Stimulated activated CD4-positive, alpha-beta T cell treated with anti-CD3 and anti-CD28 coated beads, TNF-alpha, amount 100 ng/mL, for 48 hours (primary cell): ENCODE data around the gene FITM1.
"Not testable (repeated sequence)": the region's sequence is repeated elsewhere in the genome, so short reads cannot be mapped to it uniquely, and the experiment has no call there.

Experiments used
- DNase-seq, 3 donors: peaks; one replicate each; pipeline ENCODE4 v3.0.0-alpha.2; 2020; ENCODE audit warnings: low read depth in 3 of 3

Gene FITM1

DNA sequence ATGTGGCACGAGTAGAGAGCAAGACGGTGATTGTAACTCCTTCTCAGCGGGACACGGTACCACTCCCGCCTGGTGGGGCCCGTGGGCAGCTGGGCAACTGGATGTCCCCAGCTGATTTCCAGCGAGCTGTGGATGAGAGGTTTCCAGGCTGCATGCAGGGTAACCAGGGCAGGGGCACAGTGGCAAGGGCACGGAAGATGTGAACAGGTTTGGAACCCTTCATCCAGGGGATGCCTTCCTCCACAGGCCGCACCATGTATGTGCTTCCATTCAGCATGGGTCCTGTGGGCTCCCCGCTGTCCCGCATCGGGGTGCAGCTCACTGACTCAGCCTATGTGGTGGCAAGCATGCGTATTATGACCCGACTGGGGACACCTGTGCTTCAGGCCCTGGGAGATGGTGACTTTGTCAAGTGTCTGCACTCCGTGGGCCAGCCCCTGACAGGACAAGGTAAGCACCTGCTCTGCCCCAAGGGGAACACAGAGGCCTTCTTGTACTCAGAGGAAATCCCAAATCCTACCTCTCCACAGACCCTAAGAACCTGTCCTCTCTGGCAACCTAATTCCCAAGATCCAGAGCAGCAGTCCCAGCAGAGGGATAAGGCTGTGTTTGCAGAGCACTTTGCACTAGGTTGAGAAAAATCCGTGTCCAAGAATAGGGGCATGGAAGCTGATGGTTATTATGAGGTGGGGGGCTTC, 32.1 kb upstream of the FITM1 start:
- no peak for DNase-seq

GRCh38 chr14:24098927-24099813, 31.3 kb upstream of the FITM1 start:
- no peak for DNase-seq

DNA sequence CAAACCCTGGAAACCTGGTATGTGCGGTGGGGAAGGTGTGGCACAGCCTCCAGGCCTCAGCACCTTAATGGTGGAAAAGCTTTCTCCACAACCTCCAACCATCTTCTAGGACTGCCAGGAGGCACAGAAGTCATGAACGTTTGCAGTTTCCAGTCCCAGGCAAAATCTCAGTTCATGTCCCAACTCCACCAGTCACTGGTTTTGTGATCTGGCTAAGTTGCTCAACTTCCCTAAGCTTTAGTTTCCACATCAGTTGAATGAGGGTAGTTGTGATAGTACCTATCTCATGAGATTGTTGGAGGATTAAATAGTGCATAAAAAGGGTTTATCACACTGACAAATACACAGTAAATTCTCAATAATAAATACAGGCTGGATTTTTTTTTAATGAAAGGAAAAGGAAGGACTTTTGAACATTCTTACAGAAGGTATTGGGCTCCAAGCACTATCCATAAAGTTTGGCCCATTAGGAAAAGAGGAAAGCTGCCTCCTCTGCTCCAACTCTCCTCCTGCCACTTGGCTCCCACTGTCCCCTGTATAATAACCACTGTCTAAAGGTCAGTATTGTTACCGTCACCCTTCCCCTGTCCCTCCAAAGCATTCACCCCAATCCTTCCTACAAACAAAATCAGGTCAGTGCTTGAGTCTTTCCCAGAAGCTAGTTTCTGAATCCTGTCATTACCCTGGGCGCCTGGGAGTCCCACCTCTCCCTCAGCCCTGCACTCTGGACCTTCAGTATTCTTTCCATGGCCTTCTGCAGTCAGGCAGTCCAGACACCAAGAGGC, 30.1 kb upstream of the FITM1 start:
- DNase-seq = no peak

- no peak for DNase-seq
Measured at GRCh38 chr14:24100982-24101494, 29.4 kb upstream of the FITM1 start.

DNA sequence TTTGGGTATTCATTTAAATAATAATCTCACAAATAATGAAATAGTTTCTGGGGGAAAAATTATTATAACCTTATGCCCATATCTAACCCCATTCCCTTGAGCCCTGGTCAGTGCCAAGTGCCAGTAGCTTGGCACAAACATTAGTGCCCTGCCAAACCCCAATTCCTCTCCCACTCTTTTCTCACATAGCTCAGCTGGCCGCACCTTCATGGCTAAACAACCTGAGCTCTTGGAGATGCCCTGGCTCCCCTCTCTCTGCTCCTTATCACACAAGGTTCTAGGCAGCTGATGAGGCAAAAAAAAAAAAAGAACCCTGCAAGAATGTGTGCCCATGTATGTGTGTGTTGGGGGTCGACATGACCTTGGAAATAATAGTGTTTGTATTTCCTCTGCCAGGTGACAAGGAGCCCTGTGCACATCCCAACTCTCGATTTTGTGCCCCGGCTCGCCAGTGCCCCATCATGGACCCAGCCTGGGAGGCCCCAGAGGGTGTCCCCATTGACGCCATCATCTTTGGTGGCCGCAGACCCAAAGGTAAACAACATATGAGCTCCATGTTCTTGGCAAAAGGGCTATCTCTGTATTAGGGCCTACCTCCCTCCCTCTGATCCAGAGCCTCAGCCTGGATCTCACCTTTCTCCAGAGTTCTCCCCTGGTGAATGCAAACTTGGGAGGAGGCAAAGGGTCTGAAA, 28.0 kb upstream of the FITM1 start:
- DNase-seq = no peak

DNA sequence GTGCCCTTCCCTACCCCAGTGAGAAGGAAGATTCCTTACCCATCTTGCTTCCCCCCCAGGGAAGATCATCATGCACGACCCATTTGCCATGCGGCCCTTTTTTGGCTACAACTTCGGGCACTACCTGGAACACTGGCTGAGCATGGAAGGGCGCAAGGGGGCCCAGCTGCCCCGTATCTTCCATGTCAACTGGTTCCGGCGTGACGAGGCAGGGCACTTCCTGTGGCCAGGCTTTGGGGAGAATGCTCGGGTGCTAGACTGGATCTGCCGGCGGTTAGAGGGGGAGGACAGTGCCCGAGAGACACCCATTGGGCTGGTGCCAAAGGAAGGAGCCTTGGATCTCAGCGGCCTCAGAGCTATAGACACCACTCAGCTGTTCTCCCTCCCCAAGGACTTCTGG, 27.0 kb upstream of the FITM1 start:
- DNase-seq = no peak

GRCh38 chr14:24105609-24106239, 24.7 kb upstream of the FITM1 start:
- DNase-seq = not testable (repeated sequence)

DNA sequence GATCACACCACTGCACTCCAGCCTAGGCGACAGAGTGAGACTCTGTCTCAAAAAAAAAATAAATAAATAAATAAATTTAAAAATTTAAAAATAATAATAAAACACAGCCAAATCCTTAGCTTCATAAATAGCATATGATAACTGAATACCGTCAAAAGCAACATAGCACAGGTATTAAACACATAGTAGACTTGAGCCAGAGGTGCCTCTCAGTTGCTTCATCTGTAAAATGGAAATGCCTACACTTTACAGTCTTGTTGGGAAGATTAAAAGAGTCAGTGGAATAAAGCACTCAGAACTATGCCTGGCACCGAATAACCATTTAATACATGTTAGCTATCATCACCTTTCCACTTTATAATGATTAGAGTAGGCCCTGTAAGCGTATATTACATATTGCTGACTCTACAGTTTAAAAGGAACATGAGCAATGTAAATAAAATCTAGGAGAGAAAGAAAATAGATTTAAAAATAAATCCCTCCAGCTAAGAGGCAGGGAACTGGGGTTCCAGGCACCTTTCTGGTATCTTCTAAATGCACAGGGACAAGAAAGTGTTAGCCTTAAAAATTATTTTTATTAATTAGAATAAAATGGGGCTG, 23.7 kb upstream of the FITM1 start:
- DNase-seq = no peak

- DNase-seq = no peak
Measured at GRCh38 chr14:24108336-24108874, 22.1 kb upstream of the FITM1 start.

DNA sequence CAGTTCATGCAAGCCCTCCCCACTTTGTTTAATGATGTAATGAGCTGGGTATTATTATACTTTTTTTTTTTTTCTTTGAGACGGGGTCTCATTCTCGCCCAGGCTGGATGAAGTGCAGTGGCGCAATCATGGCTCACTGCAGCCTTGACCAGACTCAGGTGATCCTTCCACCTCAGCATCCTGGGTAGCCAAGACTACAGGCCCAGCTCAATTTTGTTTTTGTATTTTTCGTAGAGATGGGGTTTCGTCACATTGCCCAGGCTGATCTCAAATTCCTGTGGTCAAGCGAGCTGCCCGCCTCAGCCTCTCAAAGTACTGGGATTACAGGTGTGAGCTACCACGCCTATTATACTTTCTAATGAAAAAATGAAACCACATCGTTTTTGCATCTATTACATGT, 20.4 kb upstream of the FITM1 start:
- no peak for DNase-seq

GRCh38 chr14:24110523-24110922, 19.9 kb upstream of the FITM1 start:
- DNase-seq = no peak

DNA sequence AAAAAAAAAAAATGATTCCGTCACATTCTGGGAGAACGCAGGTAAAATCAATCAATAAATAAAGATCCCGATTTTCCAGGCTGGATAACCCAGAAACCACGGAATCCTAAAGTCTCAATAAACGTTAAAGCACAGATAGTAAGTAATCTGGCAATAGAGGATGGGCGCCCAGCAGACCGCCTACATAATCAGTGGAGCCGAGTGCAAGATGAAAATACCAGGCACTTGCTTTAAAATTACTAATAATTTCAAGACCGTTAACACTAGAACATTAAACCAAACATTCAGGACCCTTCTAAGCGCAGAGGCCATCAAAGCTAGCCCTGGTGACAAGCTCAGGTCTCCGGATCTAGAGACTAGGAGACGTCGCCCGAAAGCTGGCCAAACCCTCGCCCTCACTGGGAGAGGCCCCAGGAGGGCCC, 17.1 kb upstream of the FITM1 start:
- peak in 1 of 3 donors; percentile 20 for DNase-seq

GRCh38 chr14:24113801-24114531, 16.5 kb upstream of the FITM1 start:
- peak; percentile 59 to 83 (median 75) for DNase-seq

- DNase-seq = peak; percentile 95 to 98 (median 98)
Measured at GRCh38 chr14:24114532-24115421, 15.7 kb upstream of the FITM1 start, which contains the start of the genes DCAF11 and NRL. TSS of gene DCAF11 (plus strand) at chr14:24114777. CDS start at chr14:24115595, 818 bp downstream. TSS of gene NRL (minus strand) at chr14:24114949. CDS start at chr14:24082848, 32,101 bp downstream.

DNA sequence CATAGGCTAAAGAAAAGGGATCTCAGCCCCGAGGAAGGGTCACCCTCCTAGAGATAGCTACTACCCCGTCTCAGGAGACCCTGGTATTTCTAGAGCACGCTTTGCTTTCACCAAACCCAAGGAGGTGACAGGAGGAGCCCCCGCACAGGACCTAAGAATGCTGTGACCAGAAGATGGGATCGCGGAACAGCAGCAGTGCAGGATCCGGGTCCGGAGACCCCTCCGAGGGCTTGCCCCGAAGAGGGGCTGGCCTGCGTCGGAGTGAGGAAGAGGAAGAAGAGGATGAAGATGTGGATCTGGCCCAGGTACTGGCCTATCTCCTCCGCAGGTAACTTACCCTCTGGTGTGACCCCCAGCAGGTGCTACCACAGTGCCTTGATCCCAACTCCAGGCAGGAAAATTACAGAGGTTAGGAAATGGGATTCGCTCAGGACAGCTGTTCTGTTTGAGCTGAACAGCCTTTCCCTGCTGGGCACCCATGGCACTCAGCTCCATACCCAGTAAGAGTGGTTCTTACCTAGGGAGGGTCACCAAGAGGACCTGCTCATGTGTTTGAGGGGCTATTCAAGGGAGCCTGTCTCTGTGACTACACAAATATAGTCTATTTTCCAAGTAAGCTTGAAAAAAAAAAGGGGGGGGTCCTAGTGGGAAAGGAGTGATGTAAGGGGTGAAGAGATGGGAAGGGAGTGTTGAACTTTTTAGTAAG, 14.9 kb upstream of the FITM1 start:
- no peak for DNase-seq

DNA sequence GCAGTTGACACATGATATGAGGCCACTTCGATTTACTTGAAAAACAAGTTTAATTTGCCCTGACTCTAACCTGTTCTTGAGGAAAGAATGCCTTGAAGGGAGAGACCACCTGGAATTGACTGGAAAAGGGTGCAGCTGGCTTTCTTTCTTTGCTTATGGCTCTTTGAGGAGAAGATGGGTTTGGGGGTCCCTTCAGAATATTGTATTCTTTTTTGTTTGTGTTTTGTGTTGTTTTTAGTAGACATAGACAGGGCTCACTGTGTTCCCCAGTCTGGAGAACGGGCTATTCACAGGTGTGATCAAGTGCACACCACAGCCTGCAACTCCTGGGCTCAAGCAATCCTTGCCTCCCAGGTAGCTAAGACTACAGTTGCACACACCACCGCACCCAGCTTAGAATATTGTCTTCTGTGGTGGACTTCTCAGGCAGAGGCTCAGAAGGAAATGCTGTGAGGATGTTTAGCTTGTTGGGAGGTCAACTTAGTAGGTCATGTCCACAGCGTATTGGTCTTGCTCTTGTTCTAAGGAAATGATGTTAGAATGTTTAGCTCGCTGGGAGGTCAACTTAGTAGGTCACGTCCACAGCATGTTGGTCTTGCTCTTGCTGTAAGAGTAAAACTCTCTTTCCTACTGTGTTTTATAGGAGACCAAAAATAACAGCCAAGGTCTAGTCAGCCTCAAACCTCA, 14.2 kb upstream of the FITM1 start:
- DNase-seq = no peak

GRCh38 chr14:24117179-24117578, 13.3 kb upstream of the FITM1 start:
- no peak for DNase-seq
